HFFc6 (cell line): ENCODE measurements around the gene USP54. TPM values are rescaled to one million over a fixed set of nuclear protein-coding genes. Genes with fewer than 3 reads are reported as not detected.
"Not testable (repeated sequence)": the region's sequence is repeated elsewhere in the genome, so short reads cannot be mapped to it uniquely, and the experiment has no call there.

Source experiments
- DNase-seq: peaks from one replicate; pipeline ENCODE4 v3.0.0-alpha.2; 2018
- H3K27ac Mint-ChIP-seq: 2 replicates; pipeline ENCODE4 v1.8.0; 2020; ENCODE audit warnings: mild to moderate bottlenecking, mixed read lengths
- H3K27me3 Mint-ChIP-seq: 2 replicates; pipeline ENCODE4 v1.8.0; 2021; ENCODE audit warnings: mild to moderate bottlenecking, moderate library complexity, mixed read lengths; ENCODE audit not compliant: insufficient read depth
- H3K36me3 Mint-ChIP-seq: 2 replicates; pipeline ENCODE4 v1.8.0; 2021; ENCODE audit warnings: low read depth, mixed read lengths
- H3K4me1 Mint-ChIP-seq: 2 replicates; pipeline ENCODE4 v1.8.0; 2020; ENCODE audit warnings: low read depth, mixed read lengths
- H3K4me3 Mint-ChIP-seq: 2 replicates; pipeline ENCODE4 v1.8.0; 2020; ENCODE audit warnings: mild to moderate bottlenecking, moderate library complexity, mixed read lengths
- H3K9me3 Mint-ChIP-seq: 2 replicates; pipeline ENCODE4 v1.8.0; 2020; ENCODE audit warnings: mild to moderate bottlenecking, mixed read lengths
- total RNA-seq, 6 experiments: library from RNA; stranded (reverse); fragmentation: NEBNext Ultra II Directional; extraction: Animal tissue kit (Norgen Biotek cat#: 25700); gene quantifications; 2 replicates in 1 of 6; 3 replicates in 5 of 6; pipeline ENCODE4 v1.2.3, GENCODE V29; 2021
- TF ChIP-seq, protein P1 (sequence below): fragments of 200-600 bp; sonication (generic); IDR thresholded peaks from 2 replicates; pipeline ENCODE4 v1.5.0; 2021; ENCODE audit warnings: antibody characterized with exemption, mild to moderate bottlenecking

USP54 gene
- total RNA-seq, 6 experiments from 2014 or later, result 9.1 to 12.9 (median 10.7) TPM

DNA sequence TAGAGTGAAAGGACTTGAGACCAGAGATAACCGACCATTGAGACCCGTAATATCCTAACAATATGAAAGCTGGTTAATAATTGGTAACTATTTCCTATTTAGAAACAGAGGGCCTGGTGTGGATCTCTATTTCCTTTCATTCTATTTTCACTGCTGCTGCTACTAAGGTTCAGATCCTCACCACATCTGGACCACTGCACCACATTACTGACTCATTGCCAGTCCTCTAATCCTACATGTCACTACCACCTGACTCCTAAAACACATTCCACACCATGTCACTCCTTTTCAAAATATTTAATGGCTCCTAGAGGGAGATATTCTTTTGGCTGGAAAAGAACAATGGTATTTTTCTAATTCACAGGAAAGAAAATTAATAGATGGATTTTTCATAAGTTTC, 6.4 kb downstream of the USP54 start:
- TF ChIP-seq, protein P1, sequence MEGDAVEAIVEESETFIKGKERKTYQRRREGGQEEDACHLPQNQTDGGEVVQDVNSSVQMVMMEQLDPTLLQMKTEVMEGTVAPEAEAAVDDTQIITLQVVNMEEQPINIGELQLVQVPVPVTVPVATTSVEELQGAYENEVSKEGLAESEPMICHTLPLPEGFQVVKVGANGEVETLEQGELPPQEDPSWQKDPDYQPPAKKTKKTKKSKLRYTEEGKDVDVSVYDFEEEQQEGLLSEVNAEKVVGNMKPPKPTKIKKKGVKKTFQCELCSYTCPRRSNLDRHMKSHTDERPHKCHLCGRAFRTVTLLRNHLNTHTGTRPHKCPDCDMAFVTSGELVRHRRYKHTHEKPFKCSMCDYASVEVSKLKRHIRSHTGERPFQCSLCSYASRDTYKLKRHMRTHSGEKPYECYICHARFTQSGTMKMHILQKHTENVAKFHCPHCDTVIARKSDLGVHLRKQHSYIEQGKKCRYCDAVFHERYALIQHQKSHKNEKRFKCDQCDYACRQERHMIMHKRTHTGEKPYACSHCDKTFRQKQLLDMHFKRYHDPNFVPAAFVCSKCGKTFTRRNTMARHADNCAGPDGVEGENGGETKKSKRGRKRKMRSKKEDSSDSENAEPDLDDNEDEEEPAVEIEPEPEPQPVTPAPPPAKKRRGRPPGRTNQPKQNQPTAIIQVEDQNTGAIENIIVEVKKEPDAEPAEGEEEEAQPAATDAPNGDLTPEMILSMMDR, result no peak
- H3K27ac Mint-ChIP-seq, result no peak overlapping the region; the same call in 1 of the 2 replicates
- DNase-seq, result no peak
- no peaks in the 10 kb centered on the region for H3K27me3 Mint-ChIP-seq
- peaks cover 10% of the 10 kb centered on the region for H3K9me3 Mint-ChIP-seq
- H3K36me3 Mint-ChIP-seq, result peaks cover 19% of the 10 kb centered on the region
- peak overlapping the region; percentile 34 for H3K4me3 Mint-ChIP-seq
- peaks cover 55% of the 10 kb centered on the region for H3K4me1 Mint-ChIP-seq

DNA sequence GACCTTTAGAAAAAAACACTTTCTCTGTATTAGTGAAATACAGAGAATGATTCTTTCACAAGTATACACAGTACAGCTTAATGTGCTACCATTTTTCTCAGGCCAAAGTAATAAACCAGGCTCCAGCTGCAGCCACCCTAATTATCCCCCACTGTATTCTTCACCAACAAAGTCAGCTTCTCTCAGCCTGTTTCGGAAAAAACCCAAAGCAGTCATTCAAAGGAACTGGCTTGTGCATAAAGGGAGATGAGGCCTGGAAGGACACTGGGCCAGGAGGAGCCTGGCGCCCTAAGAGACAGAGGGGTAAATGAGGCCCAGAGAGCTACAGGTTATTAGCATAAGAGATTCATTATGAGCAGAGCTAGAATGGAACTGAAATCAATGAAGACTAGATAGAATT, 9.2 kb downstream of the USP54 start:
- no peak for DNase-seq
- Mint-ChIP-seq H3K27ac (no peak overlapping the region), H3K4me3 (no peak overlapping the region), H3K9me3 (peaks cover 10% of the 10 kb centered on the region), H3K27me3 (no peaks in the 10 kb centered on the region), H3K4me1 (peaks cover 42% of the 10 kb centered on the region), H3K36me3 (peaks cover 19% of the 10 kb centered on the region)
- TF ChIP-seq, protein P1, result no peak

DNA sequence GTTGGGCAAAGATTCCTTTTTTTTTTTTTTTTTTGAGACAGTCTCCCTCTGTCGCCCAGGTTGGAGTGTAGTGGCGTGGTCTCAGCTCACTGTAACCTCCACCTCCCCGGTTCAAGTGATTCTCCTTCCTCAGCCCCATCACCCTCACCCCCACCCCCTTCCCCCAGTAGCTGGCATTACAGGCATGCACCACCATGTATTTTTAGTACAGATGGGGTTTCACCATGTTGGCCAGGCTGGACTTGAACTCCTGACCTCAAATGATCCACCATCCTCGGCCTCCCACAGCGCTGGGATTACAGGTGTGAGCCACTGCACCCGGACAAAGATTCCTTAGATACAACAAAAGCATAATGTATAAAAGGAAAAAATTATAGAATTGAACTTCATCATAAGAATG, 12.2 kb downstream of the USP54 start:
- not testable (repeated sequence) for DNase-seq, H3K9me3 Mint-ChIP-seq
- peaks cover 26% of the 10 kb centered on the region for H3K4me1 Mint-ChIP-seq

DNA sequence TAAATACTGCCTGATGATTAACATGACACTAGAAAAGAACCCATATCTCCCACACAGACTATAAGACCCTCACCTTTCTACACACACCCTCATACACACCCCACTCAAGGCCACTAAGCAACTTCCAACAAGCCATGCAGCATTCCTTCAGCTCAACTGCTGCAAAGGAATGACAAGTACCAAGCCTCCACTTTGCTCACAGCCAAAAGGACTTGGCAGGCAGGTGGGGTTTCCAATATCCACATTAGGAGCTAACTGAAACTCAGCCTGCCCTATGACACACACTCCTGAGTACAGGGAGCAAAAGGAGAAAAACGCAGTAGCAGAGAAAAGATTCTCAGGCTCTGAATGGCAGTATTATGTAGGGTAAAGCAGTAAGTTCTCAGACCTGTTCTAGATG, 13.4 kb downstream of the USP54 start:
- peaks cover 26% of the 10 kb centered on the region for H3K4me1 Mint-ChIP-seq
- no peak for DNase-seq
- H3K27me3 Mint-ChIP-seq, result no peaks in the 10 kb centered on the region; the same call in none of the 2 replicates
- H3K36me3 Mint-ChIP-seq, result peaks cover 1% of the 10 kb centered on the region
- H3K27ac Mint-ChIP-seq, result no peak overlapping the region
- TF ChIP-seq, protein P1, result no peak
- H3K4me3 Mint-ChIP-seq, result no peak overlapping the region
- H3K9me3 Mint-ChIP-seq, result no peaks in the 10 kb centered on the region

More for the DNA sequence above, 12.2 kb downstream of the USP54 start:
- not testable (repeated sequence) for H3K4me3 Mint-ChIP-seq, H3K27ac Mint-ChIP-seq, H3K27me3 Mint-ChIP-seq, H3K36me3 Mint-ChIP-seq

DNA sequence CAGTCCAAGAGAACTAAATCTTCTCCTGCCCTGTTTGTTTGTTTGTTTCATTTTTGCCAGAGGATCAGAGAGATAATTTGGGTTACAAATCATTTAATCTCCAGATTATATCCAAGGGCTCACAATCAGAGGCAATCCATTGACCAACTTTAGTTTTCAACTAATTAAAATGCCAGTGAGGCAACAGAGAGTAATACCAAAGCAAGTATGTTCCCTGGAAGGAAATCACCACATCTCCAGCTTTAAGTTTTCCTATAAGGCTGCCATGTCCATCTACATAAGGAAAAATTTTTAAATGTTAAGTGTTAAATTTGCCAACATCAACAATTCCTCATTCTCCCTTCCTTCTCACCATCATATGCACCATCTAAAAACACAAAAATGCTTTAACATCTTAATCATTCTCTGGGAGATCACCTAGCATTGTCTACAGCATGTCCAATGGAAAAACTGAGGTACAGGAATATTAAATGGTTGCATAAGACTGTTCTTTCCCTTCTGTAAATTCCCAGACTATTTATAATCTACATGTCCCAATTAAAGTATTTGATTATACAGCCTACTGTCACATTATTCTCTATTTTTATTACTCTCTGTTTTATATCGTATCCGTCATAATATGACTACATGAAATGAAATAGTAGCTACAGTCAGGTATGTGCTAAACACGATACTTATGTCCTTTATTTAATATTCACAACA, 14.1 kb downstream of the USP54 start:
- no peak for DNase-seq
- H3K9me3 Mint-ChIP-seq, result no peaks in the 10 kb centered on the region
- no peaks in the 10 kb centered on the region; the same call in none of the 2 replicates for H3K27me3 Mint-ChIP-seq
- TF ChIP-seq, protein P1, result no peak
- no peaks in the 10 kb centered on the region; the same call in 1 of the 2 replicates for H3K36me3 Mint-ChIP-seq
- H3K4me1 Mint-ChIP-seq, result peaks cover 26% of the 10 kb centered on the region
- H3K4me3 Mint-ChIP-seq, result no peak overlapping the region
- 0 out of 2 replicates have a peak overlapping the region, but pooled peaks have one; percentile 25 for H3K27ac Mint-ChIP-seq

DNA sequence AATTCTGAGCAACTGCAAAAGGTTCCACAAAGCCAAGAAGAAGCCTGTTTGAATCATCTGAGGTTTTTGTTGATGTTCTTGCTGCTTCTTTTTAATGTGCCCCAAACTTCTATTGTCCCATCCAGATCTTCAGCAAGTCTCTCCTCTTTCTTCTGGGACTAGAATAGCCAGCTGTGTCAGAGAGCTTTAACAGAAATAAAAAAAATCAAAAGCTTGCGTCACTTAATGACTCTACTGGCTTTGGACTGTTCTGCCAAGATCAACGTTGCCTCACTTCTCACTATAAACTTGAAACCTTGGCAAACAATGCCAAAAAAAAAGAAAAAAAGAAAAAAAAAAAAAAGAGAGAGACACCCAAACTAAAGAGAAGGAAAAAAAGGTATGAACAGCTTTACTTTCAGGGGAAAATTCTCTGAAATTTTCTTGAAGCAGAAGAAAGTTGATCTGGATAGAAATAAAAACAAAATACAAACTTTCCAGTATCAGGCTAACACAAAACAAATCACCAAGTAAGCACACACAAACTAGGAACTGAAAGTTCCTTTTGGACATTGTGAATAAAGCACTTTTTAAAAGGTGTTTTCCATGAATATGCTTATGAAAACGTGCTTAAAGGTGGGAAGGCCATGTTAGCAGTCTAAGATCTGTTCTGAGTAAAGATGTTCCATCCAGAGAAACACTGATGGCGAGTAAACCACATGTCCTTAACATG, 14.8 kb downstream of the USP54 start:
- Mint-ChIP-seq H3K4me3 (no peak overlapping the region), H3K27ac (peak overlapping the region; percentile 25; the same call in 1 of the 2 replicates), H3K9me3 (no peaks in the 10 kb centered on the region), H3K27me3 (no peaks in the 10 kb centered on the region; the same call in none of the 2 replicates), H3K4me1 (peaks cover 26% of the 10 kb centered on the region), H3K36me3 (no peaks in the 10 kb centered on the region; the same call in 1 of the 2 replicates)
- DNase-seq, result peak; percentile 71
- TF ChIP-seq, protein P1, result no peak

DNA sequence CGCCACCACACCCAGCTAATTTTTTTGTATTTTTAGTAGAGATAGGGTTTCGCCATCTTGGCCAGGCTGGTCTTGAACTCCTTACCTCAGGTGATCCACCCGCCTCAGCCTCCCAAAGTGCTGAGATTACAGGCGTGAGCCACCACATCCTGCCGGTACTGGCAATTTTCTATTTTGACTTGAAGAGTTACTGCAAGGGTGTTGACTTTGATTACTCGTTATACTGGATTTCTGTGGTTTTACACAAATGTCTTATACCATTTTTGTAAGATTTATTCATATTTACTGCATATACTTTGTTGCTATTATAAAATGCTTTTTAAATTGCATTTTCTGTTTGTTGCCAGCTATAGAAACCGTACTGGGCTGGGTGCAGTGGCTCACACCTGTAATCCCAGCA, 24.1 kb downstream of the USP54 start:
- H3K36me3 Mint-ChIP-seq, H3K9me3 Mint-ChIP-seq, H3K27ac Mint-ChIP-seq: not testable (repeated sequence)

More for the DNA sequence above, 24.1 kb downstream of the USP54 start:
- not testable (repeated sequence) for H3K4me3 Mint-ChIP-seq, H3K4me1 Mint-ChIP-seq, DNase-seq, H3K27me3 Mint-ChIP-seq
